HEK293 (cell line): Measurements from ENCODE around the gene UTS2.

Experiments used
- CTCF ChIA-PET: fragments of 350-600 bp; formaldehyde crosslinking; extraction: SDS; loops from one replicate; lab custom pipeline; 2021; ENCODE audit warnings: antibody characterized with exemption; lab: Yijun Ruan, JAX
- POLR2A ChIA-PET: fragments of 300-600 bp; formaldehyde crosslinking; extraction: SDS; loops from one replicate; lab custom pipeline; 2020; ENCODE audit warnings: antibody characterized with exemption, inconsistent platforms; lab: Yijun Ruan, JAX
- H3K27ac ChIP-seq: fragments of 200-500 bp; sonication (Bioruptor generic); 2 replicates; pipeline ENCODE4 v1.5.1; 2014; ENCODE audit warnings: low read depth, low read length, control low read depth, inconsistent platforms; ENCODE audit errors: extremely low read depth
- H3K36me3 ChIP-seq, 2 experiments: fragments of 200-500 bp in 1 of 2; sonication (Bioruptor generic) in 1 of 2; 1 replicate in 1 of 2; 2 replicates in 1 of 2; pipeline ENCODE4 v1.5.1; 2014 to 2017; ENCODE audit warnings: inconsistent platforms in 2 of 2, low read length in 2 of 2; ENCODE audit not compliant: control insufficient read depth in 2 of 2, insufficient read depth in 1 of 2
- H3K4me1 ChIP-seq: fragments of 200-500 bp; sonication (Bioruptor generic); 2 replicates; pipeline ENCODE4 v1.5.1; 2014; ENCODE audit warnings: mild to moderate bottlenecking, low read length, inconsistent platforms; ENCODE audit not compliant: control insufficient read depth, insufficient read depth
- H3K4me3 ChIP-seq: 2 replicates; pipeline ENCODE4 v1.5.1; 2011; ENCODE audit warnings: low read depth, mild to moderate bottlenecking, control low read depth, low read length, moderate library complexity
- H3K9me3 ChIP-seq: fragments of 200-500 bp; sonication (Bioruptor generic); 2 replicates; pipeline ENCODE4 v1.5.1; 2014; ENCODE audit warnings: low read depth, low read length, inconsistent platforms; ENCODE audit not compliant: control insufficient read depth, insufficient read depth
- EGR2 ChIP-seq: fragments of 450-650 bp; formaldehyde crosslinking; IDR thresholded peaks from 2 replicates; pipeline ENCODE4 v1.5.1; 2016; ENCODE audit warnings: low read depth, missing biosample characterization, missing genetic modification characterization
- FEZF1 ChIP-seq: fragments of 450-650 bp; formaldehyde crosslinking; IDR thresholded peaks from 2 replicates; pipeline ENCODE4 v1.5.1; 2016; ENCODE audit warnings: missing biosample characterization, missing genetic modification characterization
- KLF7 ChIP-seq: fragments of 450-650 bp; formaldehyde crosslinking; IDR thresholded peaks from 2 replicates; pipeline ENCODE4 v1.5.1; 2016; ENCODE audit warnings: missing biosample characterization, missing genetic modification characterization, borderline replicate concordance
- PRDM4 ChIP-seq: fragments of 450-650 bp; formaldehyde crosslinking; IDR thresholded peaks from 2 replicates; pipeline ENCODE4 v1.5.1; 2017; ENCODE audit warnings: missing biosample characterization, missing genetic modification characterization
- ZEB2 ChIP-seq: fragments of 450-650 bp; formaldehyde crosslinking; IDR thresholded peaks from 2 replicates; pipeline ENCODE4 v1.5.1; 2016; ENCODE audit warnings: missing biosample characterization, missing genetic modification characterization
- ZNF155 ChIP-seq: fragments of 450-650 bp; formaldehyde crosslinking; IDR thresholded peaks from 2 replicates; pipeline ENCODE4 v1.5.1; 2016; ENCODE audit warnings: missing biosample characterization, missing genetic modification characterization
- ZNF26 ChIP-seq: fragments of 450-650 bp; formaldehyde crosslinking; IDR thresholded peaks from 2 replicates; pipeline ENCODE4 v1.5.1; 2016; ENCODE audit warnings: missing biosample characterization, missing genetic modification characterization
- ZNF366 ChIP-seq: fragments of 450-650 bp; formaldehyde crosslinking; conservative IDR thresholded peaks from 2 replicates; pipeline ENCODE4 v1.5.1; 2016; ENCODE audit warnings: missing biosample characterization, missing genetic modification characterization
- ZNF398 ChIP-seq: fragments of 450-650 bp; formaldehyde crosslinking; IDR thresholded peaks from 2 replicates; pipeline ENCODE4 v1.5.1; 2017; ENCODE audit warnings: missing biosample characterization, missing genetic modification characterization
- ZNF404 ChIP-seq: fragments of 450-650 bp; formaldehyde crosslinking; IDR thresholded peaks from 2 replicates; pipeline ENCODE4 v1.5.1; 2017; ENCODE audit warnings: missing biosample characterization, missing genetic modification characterization
- ZNF510 ChIP-seq: fragments of 450-650 bp; formaldehyde crosslinking; IDR thresholded peaks from 2 replicates; pipeline ENCODE4 v1.5.1; 2018; ENCODE audit warnings: mild to moderate bottlenecking, missing genetic modification characterization, missing biosample characterization; ENCODE audit not compliant: insufficient replicate concordance
- ZNF623 ChIP-seq: fragments of 450-650 bp; formaldehyde crosslinking; IDR thresholded peaks from 2 replicates; pipeline ENCODE4 v1.5.1; 2016; ENCODE audit warnings: missing biosample characterization, missing genetic modification characterization
- ZNF660 ChIP-seq: fragments of 450-650 bp; IDR thresholded peaks from 2 replicates; pipeline ENCODE4 v1.5.1; 2018; ENCODE audit warnings: missing biosample characterization, mild to moderate bottlenecking, missing genetic modification characterization
- ZNF670 ChIP-seq: fragments of 450-650 bp; formaldehyde crosslinking; IDR thresholded peaks from 2 replicates; pipeline ENCODE4 v1.5.1; 2016; ENCODE audit warnings: missing biosample characterization, missing genetic modification characterization, low read depth
- ZNF768 ChIP-seq: fragments of 450-650 bp; formaldehyde crosslinking; IDR thresholded peaks from 2 replicates; pipeline ENCODE4 v1.5.1; 2018; ENCODE audit warnings: missing biosample characterization, mild to moderate bottlenecking, missing genetic modification characterization
- ZNF791 ChIP-seq: fragments of 450-650 bp; formaldehyde crosslinking; IDR thresholded peaks from 2 replicates; pipeline ENCODE4 v1.5.1; 2016; ENCODE audit warnings: missing biosample characterization, missing genetic modification characterization
- ZSCAN4 ChIP-seq: fragments of 450-650 bp; formaldehyde crosslinking; IDR thresholded peaks from 2 replicates; pipeline ENCODE4 v1.5.1; 2017; ENCODE audit warnings: missing biosample characterization, missing genetic modification characterization
- ZXDB ChIP-seq: fragments of 450-650 bp; formaldehyde crosslinking; IDR thresholded peaks from 2 replicates; pipeline ENCODE4 v1.5.1; 2016; ENCODE audit warnings: missing biosample characterization, missing genetic modification characterization

UTS2 gene

GRCh38 chr1:7859406-7859805 lies 6.5 kb upstream of the UTS2 start:
- no peak overlapping the region for H3K4me3 ChIP-seq
- no peaks in the 10 kb centered on the region for H3K36me3 ChIP-seq
- H3K9me3 ChIP-seq, result no peaks in the 10 kb centered on the region
- CTCF ChIA-PET, result interaction anchor here (0.6 kb wide), 1 partner anchor 16 kb away, joined by 3 read pairs; no protein-coding TSS in a partner anchor
- H3K27ac ChIP-seq, result no peak overlapping the region
- TF ChIP-seq ZSCAN4 (tag by site-specific recombination) (no peak), FEZF1 (no peak), ZNF398 (tag by site-specific recombination) (no peak), ZNF660 (tag by site-specific recombination) (no peak), ZNF623 (peak; percentile 83)
- TF ChIP-seq, all 188 proteins: peak for 1
- POLR2A ChIA-PET, result no interaction called here
- no peaks in the 10 kb centered on the region for H3K4me1 ChIP-seq

GRCh38 chr1:7857985-7858384 lies 5.1 kb upstream of the UTS2 start:
- Histone ChIP-seq H3K36me3 (no peaks in the 10 kb centered on the region), H3K4me3 (no peak overlapping the region), H3K4me1 (no peaks in the 10 kb centered on the region), H3K27ac (no peak overlapping the region), H3K9me3 (no peaks in the 10 kb centered on the region)
- ChIA-PET CTCF (interaction anchor here (0.6 kb wide), 1 partner anchor 50 kb away, joined by 3 read pairs; no protein-coding TSS in a partner anchor), POLR2A (no interaction called here)
- TF ChIP-seq ZNF768, result no peak
- TF ChIP-seq ZNF26 (tag by site-specific recombination), result no peak
- no peak for TF ChIP-seq ZNF510
- TF ChIP-seq ZNF404, result no peak
- TF ChIP-seq ZNF155 (tag by site-specific recombination), result no peak
- TF ChIP-seq PRDM4 (tag by site-specific recombination), result no peak
- TF ChIP-seq ZEB2 (tag by site-specific recombination), result no peak
- TF ChIP-seq ZXDB (tag by site-specific recombination), result no peak
- TF ChIP-seq ZNF791 (tag by site-specific recombination), result no peak

- H3K27ac ChIP-seq, result no peak overlapping the region
- no peaks in the 10 kb centered on the region for H3K36me3 ChIP-seq
- no peak overlapping the region for H3K4me3 ChIP-seq
- ChIA-PET CTCF (interaction anchor here (0.6 kb wide), 1 partner anchor 51 kb away, joined by 3 read pairs; no protein-coding TSS in a partner anchor), POLR2A (no interaction called here)
- H3K9me3 ChIP-seq, result no peaks in the 10 kb centered on the region
- peaks cover 4% of the 10 kb centered on the region; the same call in 1 of the 2 replicates for H3K4me1 ChIP-seq
- TF ChIP-seq ZNF670 (tag by site-specific recombination) (no peak), ZNF366 (tag by site-specific recombination) (peak; percentile 94), EGR2 (tag by site-specific recombination) (no peak), KLF7 (no peak)
These were observed 4.1 kb upstream of the UTS2 start for GRCh38 chr1:7857000-7857399.
